Measurements from ENCODE around the gene CCNB1.
"Not testable (repeated sequence)": the region's sequence is repeated elsewhere in the genome, so short reads cannot be mapped to it uniquely, and the experiment has no call there.

CCNB1 gene

GRCh38 chr5:69166686-69167492 is at the start of gene CCNB1:
Gene CCNB1, plus strand, starts transcription at chr5:69167150. Its CDS starts 113 bp downstream, at chr5:69167263.
- H3K27me3 Mint-ChIP-seq: no peaks in the 10 kb centered on the region
- H3K36me3 Mint-ChIP-seq: no peaks in the 10 kb centered on the region
- peak within 1 kb of the TSS; percentile 41 for H3K27ac Mint-ChIP-seq
- peaks cover 22% of the 10 kb centered on the region for H3K4me1 Mint-ChIP-seq (ENCODE audit: low read depth)
- H3K4me3 Mint-ChIP-seq: peak within 1 kb of the TSS; percentile 93
- no peaks in the 10 kb centered on the region for H3K9me3 Mint-ChIP-seq (ENCODE audit: low read depth)

- no peaks in the 10 kb centered on the region for H3K27me3 Mint-ChIP-seq
- H3K9me3 Mint-ChIP-seq (ENCODE audit: low read depth): peaks cover 6% of the 10 kb centered on the region
- no peak overlapping the region for H3K4me3 Mint-ChIP-seq
- H3K27ac Mint-ChIP-seq: no peak overlapping the region
- peaks cover 18% of the 10 kb centered on the region for H3K36me3 Mint-ChIP-seq
- no peaks in the 10 kb centered on the region for H3K4me1 Mint-ChIP-seq (ENCODE audit: low read depth)
Measured at GRCh38 chr5:69129413-69129812, 37.5 kb upstream of the CCNB1 start.

GRCh38 chr5:69130241-69130640 is 36.7 kb upstream of the CCNB1 start:
- Mint-ChIP-seq H3K4me1 (ENCODE audit: low read depth) (no peaks in the 10 kb centered on the region), H3K4me3 (no peak overlapping the region), H3K9me3 (ENCODE audit: low read depth) (peaks cover 6% of the 10 kb centered on the region), H3K27me3 (no peaks in the 10 kb centered on the region), H3K36me3 (peaks cover 21% of the 10 kb centered on the region), H3K27ac (no peak overlapping the region)

GRCh38 chr5:69131304-69131703 is 35.6 kb upstream of the CCNB1 start:
- Mint-ChIP-seq H3K27me3 (no peaks in the 10 kb centered on the region), H3K4me1 (ENCODE audit: low read depth) (no peaks in the 10 kb centered on the region), H3K36me3 (peaks cover 18% of the 10 kb centered on the region), H3K9me3 (ENCODE audit: low read depth) (peaks cover 6% of the 10 kb centered on the region), H3K4me3 (no peak overlapping the region), H3K27ac (no peak overlapping the region)

DNA sequence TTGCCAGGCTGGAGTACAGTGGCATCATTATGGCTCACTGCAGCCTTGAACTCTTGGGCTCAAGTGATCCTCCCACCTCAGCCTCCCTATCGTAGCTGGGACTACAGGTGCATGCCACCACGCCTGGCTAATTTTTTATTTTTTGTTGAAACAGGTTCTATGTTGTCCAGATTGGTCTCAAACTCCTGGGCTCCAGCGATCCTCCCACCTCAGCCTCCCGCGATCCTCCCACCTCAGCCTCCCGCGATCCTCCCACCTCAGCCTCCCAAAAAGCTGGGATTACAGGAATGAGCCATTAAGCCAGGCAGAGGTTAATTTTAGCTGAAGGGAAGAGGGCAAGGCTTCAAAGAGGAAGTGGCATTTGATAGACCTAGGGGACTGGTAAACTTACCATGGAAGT is 32.8 kb upstream of the CCNB1 start:
- H3K36me3 Mint-ChIP-seq: peaks cover 11% of the 10 kb centered on the region
- peaks cover 6% of the 10 kb centered on the region for H3K9me3 Mint-ChIP-seq (ENCODE audit: low read depth)
- no peaks in the 10 kb centered on the region for H3K27me3 Mint-ChIP-seq
- no peak overlapping the region for H3K27ac Mint-ChIP-seq
- no peaks in the 10 kb centered on the region for H3K4me1 Mint-ChIP-seq (ENCODE audit: low read depth)
- H3K4me3 Mint-ChIP-seq: no peak overlapping the region

- no peaks in the 10 kb centered on the region for H3K4me1 Mint-ChIP-seq (ENCODE audit: low read depth)
- H3K27me3 Mint-ChIP-seq: no peaks in the 10 kb centered on the region
- no peak overlapping the region for H3K27ac Mint-ChIP-seq
- H3K4me3 Mint-ChIP-seq: no peak overlapping the region
- peaks cover 8% of the 10 kb centered on the region for H3K36me3 Mint-ChIP-seq
- peaks cover 6% of the 10 kb centered on the region for H3K9me3 Mint-ChIP-seq (ENCODE audit: low read depth)
Measured at GRCh38 chr5:69136293-69136692, 30.7 kb upstream of the CCNB1 start.

DNA sequence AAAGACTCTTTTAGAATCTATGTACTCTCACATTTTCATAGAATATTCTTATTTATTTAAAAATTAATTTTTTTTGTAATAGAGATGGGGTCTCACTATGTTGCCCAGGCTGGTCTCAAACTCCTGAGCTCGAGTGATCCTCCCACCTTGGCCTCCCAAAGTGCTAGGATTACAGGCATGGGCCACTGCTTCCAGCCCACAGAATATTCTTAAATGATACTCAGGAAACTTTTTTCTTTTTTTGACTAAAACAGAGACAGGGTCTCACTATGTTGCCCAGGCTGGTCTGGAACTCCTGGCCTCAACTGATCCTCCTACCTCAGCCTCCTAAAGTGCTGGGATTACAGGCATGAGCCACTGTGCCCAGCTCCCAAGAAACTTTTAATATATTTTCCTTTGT is 29.7 kb upstream of the CCNB1 start:
- not testable (repeated sequence) for H3K4me3 Mint-ChIP-seq; H3K36me3 Mint-ChIP-seq; H3K4me1 Mint-ChIP-seq (ENCODE audit: low read depth); H3K27ac Mint-ChIP-seq; H3K27me3 Mint-ChIP-seq; H3K9me3 Mint-ChIP-seq (ENCODE audit: low read depth)

DNA sequence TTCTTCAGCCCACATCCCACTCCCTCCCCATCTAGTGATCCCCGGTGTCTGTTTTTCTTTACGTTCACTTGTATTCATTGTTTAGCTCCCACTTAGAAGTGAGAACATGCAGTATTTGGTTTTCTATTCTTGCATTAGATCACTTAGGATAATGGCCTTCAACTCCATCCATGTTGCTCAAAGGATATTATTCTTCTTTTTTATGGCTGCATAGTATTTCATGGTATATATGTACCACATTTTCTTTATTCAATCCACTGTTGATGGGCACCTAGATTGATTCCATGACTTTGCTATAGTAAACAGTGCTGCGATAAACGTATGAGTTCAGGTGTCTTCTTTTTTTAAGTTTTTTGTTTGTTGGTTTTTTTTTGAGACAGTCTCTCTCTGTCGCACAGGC is 29.1 kb upstream of the CCNB1 start:
- no peaks in the 10 kb centered on the region for H3K4me1 Mint-ChIP-seq (ENCODE audit: low read depth)
- peaks cover 8% of the 10 kb centered on the region for H3K36me3 Mint-ChIP-seq
- peaks cover 6% of the 10 kb centered on the region for H3K9me3 Mint-ChIP-seq (ENCODE audit: low read depth)
- H3K4me3 Mint-ChIP-seq: no peak overlapping the region
- no peaks in the 10 kb centered on the region for H3K27me3 Mint-ChIP-seq
- H3K27ac Mint-ChIP-seq: no peak overlapping the region

DNA sequence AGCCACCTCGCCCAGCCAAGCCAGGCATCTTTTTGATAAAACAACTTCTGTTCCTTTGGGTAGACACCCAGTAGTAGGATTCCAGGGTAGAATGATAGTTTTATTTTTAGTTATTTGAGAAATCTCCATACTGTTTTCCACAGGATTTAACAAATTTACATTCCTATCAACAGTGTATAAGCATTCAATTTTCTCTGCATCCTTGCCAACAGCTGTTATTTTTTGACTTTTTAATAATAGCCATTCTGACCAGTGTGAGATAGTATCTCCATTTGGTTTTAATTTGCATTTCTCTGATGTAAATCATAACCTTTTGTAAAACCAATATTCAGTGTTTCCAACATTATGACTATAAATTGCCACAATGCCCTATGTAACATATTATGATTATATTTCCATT is 28.2 kb upstream of the CCNB1 start:
- peaks cover 5% of the 10 kb centered on the region for H3K36me3 Mint-ChIP-seq
- no peaks in the 10 kb centered on the region for H3K27me3 Mint-ChIP-seq
- peaks cover 1% of the 10 kb centered on the region for H3K9me3 Mint-ChIP-seq (ENCODE audit: low read depth)
- H3K27ac Mint-ChIP-seq: no peak overlapping the region
- no peaks in the 10 kb centered on the region for H3K4me1 Mint-ChIP-seq (ENCODE audit: low read depth)
- no peak overlapping the region for H3K4me3 Mint-ChIP-seq

- not testable (repeated sequence) for H3K36me3 Mint-ChIP-seq
Measured at GRCh38 chr5:69140239-69140638, 26.7 kb upstream of the CCNB1 start.

GRCh38 chr5:69140827-69141226 is 26.1 kb upstream of the CCNB1 start:
- Mint-ChIP-seq H3K4me3 (no peak overlapping the region), H3K36me3 (peaks cover 2% of the 10 kb centered on the region), H3K27ac (no peak overlapping the region), H3K4me1 (ENCODE audit: low read depth) (no peaks in the 10 kb centered on the region), H3K27me3 (no peaks in the 10 kb centered on the region), H3K9me3 (ENCODE audit: low read depth) (no peaks in the 10 kb centered on the region)

More at GRCh38 chr5:69140239-69140638, 26.7 kb upstream of the CCNB1 start:
- not testable (repeated sequence) for H3K27me3 Mint-ChIP-seq; H3K4me3 Mint-ChIP-seq; H3K4me1 Mint-ChIP-seq (ENCODE audit: low read depth); H3K9me3 Mint-ChIP-seq (ENCODE audit: low read depth); H3K27ac Mint-ChIP-seq

DNA sequence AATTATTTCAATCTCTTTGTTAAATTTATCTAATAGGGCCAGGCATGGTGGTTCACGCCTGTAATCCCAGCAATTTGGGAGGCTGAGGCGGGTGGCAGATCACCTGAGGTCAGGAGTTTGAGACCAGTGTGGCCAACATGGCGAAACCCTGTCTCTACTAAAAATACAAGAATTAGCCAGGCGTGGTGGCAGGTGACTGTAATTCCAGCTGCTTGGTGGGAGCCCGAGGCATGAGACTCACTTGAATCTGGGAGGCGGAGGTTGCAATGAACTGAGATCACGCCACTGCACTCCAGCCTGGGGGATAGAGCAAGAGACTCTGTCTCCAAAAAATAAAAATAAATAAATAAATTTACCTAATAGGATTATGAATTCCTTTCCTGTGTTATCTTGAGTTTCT is 18.4 kb upstream of the CCNB1 start:
- H3K4me3 Mint-ChIP-seq; H3K9me3 Mint-ChIP-seq (ENCODE audit: low read depth); H3K4me1 Mint-ChIP-seq (ENCODE audit: low read depth); H3K27me3 Mint-ChIP-seq; H3K27ac Mint-ChIP-seq: not testable (repeated sequence)
- peaks cover 10% of the 10 kb centered on the region for H3K36me3 Mint-ChIP-seq

GRCh38 chr5:69148981-69149675 is 17.8 kb upstream of the CCNB1 start:
- H3K4me3 Mint-ChIP-seq: no peak overlapping the region
- H3K4me1 Mint-ChIP-seq (ENCODE audit: low read depth): no peaks in the 10 kb centered on the region
- H3K27me3 Mint-ChIP-seq: no peaks in the 10 kb centered on the region
- no peaks in the 10 kb centered on the region for H3K9me3 Mint-ChIP-seq (ENCODE audit: low read depth)
- H3K27ac Mint-ChIP-seq: no peak overlapping the region
- H3K36me3 Mint-ChIP-seq: peaks cover 8% of the 10 kb centered on the region

DNA sequence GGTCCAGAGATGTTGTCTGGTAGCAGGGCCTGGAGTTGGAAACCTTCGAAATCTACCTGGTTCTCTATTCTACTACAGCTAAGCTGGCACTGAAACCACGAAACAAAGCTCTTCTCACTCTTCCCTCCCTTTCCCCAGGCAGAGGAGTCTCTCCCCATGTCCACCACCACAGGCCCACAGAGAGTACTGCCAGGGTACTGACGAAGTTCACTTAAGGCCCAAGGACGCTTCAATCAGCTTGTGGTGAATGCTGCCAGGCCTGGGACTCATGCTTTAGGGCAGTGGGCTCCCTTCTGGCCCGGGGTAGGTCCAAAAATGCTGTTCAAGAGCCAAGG is 17.3 kb upstream of the CCNB1 start:
- Mint-ChIP-seq H3K36me3 (peaks cover 8% of the 10 kb centered on the region), H3K4me3 (no peak overlapping the region), H3K4me1 (ENCODE audit: low read depth) (no peaks in the 10 kb centered on the region), H3K27me3 (no peaks in the 10 kb centered on the region), H3K27ac (no peak overlapping the region), H3K9me3 (ENCODE audit: low read depth) (no peaks in the 10 kb centered on the region)

DNA sequence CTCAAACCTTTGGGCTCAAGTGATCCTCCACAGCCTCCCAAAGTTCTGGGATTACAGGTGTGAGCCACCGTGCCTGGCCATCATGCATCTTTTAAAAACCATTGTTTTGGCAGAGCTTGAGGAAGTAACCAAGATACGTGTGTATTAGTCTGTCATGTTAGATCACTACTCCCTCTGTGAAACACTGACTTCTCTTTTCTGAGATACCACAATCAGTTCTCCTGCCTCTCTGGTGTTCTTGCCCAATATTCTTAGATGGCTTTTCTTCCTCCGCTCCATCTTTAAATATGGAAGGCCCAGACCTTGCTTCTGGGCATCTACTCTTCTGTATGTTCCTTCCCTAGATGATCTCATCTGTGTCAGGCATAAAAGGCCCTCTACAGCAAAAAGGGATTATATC is 14.2 kb upstream of the CCNB1 start:
- Mint-ChIP-seq H3K36me3 (peaks cover 4% of the 10 kb centered on the region), H3K4me1 (ENCODE audit: low read depth) (no peaks in the 10 kb centered on the region), H3K27me3 (no peaks in the 10 kb centered on the region), H3K27ac (no peak overlapping the region), H3K9me3 (ENCODE audit: low read depth) (no peaks in the 10 kb centered on the region), H3K4me3 (no peak overlapping the region)

- Mint-ChIP-seq H3K9me3 (ENCODE audit: low read depth) (no peaks in the 10 kb centered on the region), H3K4me3 (no peak overlapping the region), H3K4me1 (ENCODE audit: low read depth) (no peaks in the 10 kb centered on the region), H3K27ac (no peak overlapping the region), H3K27me3 (no peaks in the 10 kb centered on the region), H3K36me3 (peaks cover 4% of the 10 kb centered on the region)
Measured at GRCh38 chr5:69156456-69156855, 10.5 kb upstream of the CCNB1 start.
